Ureter (tissue), 1 donor: ENCODE measurements around the gene GGTLC1. TPM values are rescaled to one million over a fixed set of nuclear protein-coding genes. Genes with fewer than 3 reads are reported as not detected.

Experiments
- DNase-seq: peaks from one replicate; pipeline ENCODE4 v3.0.0-alpha.2; 2020; ENCODE audit warnings: low spot score
- total RNA-seq: library from RNA; stranded (reverse); gene quantifications from one replicate; pipeline ENCODE4 v1.2.4, GENCODE V29; 2023
- donor health status: DM: yes; HTN: yes; CAD: no.

Gene GGTLC1
- total RNA-seq, 1 donor from 2014 or later, result not detected

- DNase-seq, result no peak
Measured at GRCh38 chr20:23966298-23966697, 22.3 kb downstream of the GGTLC1 start.

- DNase-seq, result no peak
Measured at GRCh38 chr20:23963941-23964340, 24.6 kb downstream of the GGTLC1 start.

- DNase-seq, result no peak
Measured at GRCh38 chr20:23962272-23962671, 26.3 kb downstream of the GGTLC1 start.

- DNase-seq, result no peak
Measured at GRCh38 chr20:23959054-23959453, 29.5 kb downstream of the GGTLC1 start.

- no peak for DNase-seq
Measured at GRCh38 chr20:23955896-23956295, 32.7 kb downstream of the GGTLC1 start.

- no peak for DNase-seq
Measured at GRCh38 chr20:23954008-23954745, 34.4 kb downstream of the GGTLC1 start.

GRCh38 chr20:23946206-23946605 is 42.4 kb downstream of the GGTLC1 start:
- no peak for DNase-seq

- DNase-seq, result no peak
Measured at GRCh38 chr20:23943304-23943703, 45.3 kb downstream of the GGTLC1 start.

GRCh38 chr20:23939641-23940040 is 48.9 kb downstream of the GGTLC1 start:
- no peak for DNase-seq

- no peak for DNase-seq
Measured at GRCh38 chr20:23939063-23939462, 49.5 kb downstream of the GGTLC1 start.

- DNase-seq, result no peak
Measured at GRCh38 chr20:23938118-23938438, 50.5 kb downstream of the GGTLC1 start.

- DNase-seq, result peak; percentile 79
Measured at GRCh38 chr20:23937303-23938117, 51.1 kb downstream of the GGTLC1 start.

Other genes with a start within 250 kb of the GGTLC1 start
- gene CST1, start 237.8 kb downstream of the GGTLC1 start, total RNA-seq, result not detected
- not detected for gene CST2, start 162.1 kb downstream of the GGTLC1 start, total RNA-seq
- gene CST5, start 109.0 kb downstream of the GGTLC1 start, total RNA-seq, result not detected